A549 (cell line): ENCODE results near the gene POLR1D. TPM values are rescaled to one million over a fixed set of nuclear protein-coding genes. Genes with fewer than 3 reads are reported as not detected.

Source experiments
- ATAC-seq, 2 experiments: fragments of 200-7000 bp in 1 of 2; fragments of >200 bp in 1 of 2; cut with Nextera tagmentation in 1 of 2; cut with Tn5 transposase in 1 of 2; 3 replicates each; pipeline versions ENCODE4 v1.8.0 to v1.9.1; 2018 to 2020; ENCODE audit warnings: mild to moderate bottlenecking in 1 of 2, moderate library complexity in 1 of 2
- CTCF ChIA-PET: fragments of 300-600 bp; sonication (Branson Sonifier 250); formaldehyde crosslinking; extraction: SDS; loops from one replicate; lab custom pipeline; 2021; ENCODE audit warnings: antibody characterized with exemption, inconsistent platforms; lab: Yijun Ruan, JAX
- POLR2A ChIA-PET: fragments of 350-600 bp; formaldehyde crosslinking; extraction: SDS; loops from one replicate; lab custom pipeline; 2021; ENCODE audit warnings: antibody characterized with exemption, inconsistent platforms; lab: Yijun Ruan, JAX
- DNase-seq, 2 experiments: peaks; one replicate each; pipeline versions ENCODE4 v3.0.0 to v3.0.0-alpha.2; 2011 to 2016; ENCODE audit warnings: low read depth in 1 of 2, low spot score in 1 of 2
- FAIRE-seq: peaks from 2 replicates; lab custom pipeline; 2011; peaks lifted over from hg19 to GRCh38; lab: Jason Lieb, UNC
- H3K27ac ChIP-seq, 2 experiments: fragments of >200 bp; sonication (Bioruptor Twin); formaldehyde crosslinking; 3 replicates each; pipeline ENCODE4 v1.5.1; 2016 to 2017
- H3K4me1 ChIP-seq: fragments of >200 bp; sonication (Bioruptor Twin); formaldehyde crosslinking; 3 replicates; pipeline ENCODE4 v1.6.1; 2016
- H3K4me2 ChIP-seq: fragments of >200 bp; sonication (Bioruptor Twin); formaldehyde crosslinking; 3 replicates; pipeline ENCODE4 v1.6.1; 2016
- H3K4me3 ChIP-seq: fragments of >200 bp; sonication (Bioruptor Twin); formaldehyde crosslinking; 3 replicates; pipeline ENCODE4 v1.5.1; 2016
- H3K9me3 ChIP-seq: fragments of >200 bp; sonication (Bioruptor Twin); formaldehyde crosslinking; 3 replicates; pipeline ENCODE4 v1.6.1; 2016
- BHLHE40 ChIP-seq: IDR thresholded peaks from 2 replicates; pipeline ENCODE4 v1.6.1; 2012; ENCODE audit warnings: low read depth, low read length, inconsistent platforms
- CBX2 ChIP-seq: fragments of 200-600 bp; sonication (generic); IDR thresholded peaks from 2 replicates; pipeline ENCODE4 v1.6.1; 2016; ENCODE audit warnings: low read depth, mild to moderate bottlenecking, borderline replicate concordance
- CHD2 ChIP-seq: fragments of 150-350 bp; IDR thresholded peaks from 2 replicates; pipeline ENCODE4 v1.6.1; 2014; ENCODE audit warnings: low read length; ENCODE audit not compliant: partially characterized antibody
- FOSL2 ChIP-seq, 2 experiments: fragments of 450-650 bp in 1 of 2; fragments of >200 bp in 1 of 2; sonication (Bioruptor Twin) in 1 of 2; formaldehyde crosslinking; IDR thresholded peaks; 2 replicates each; pipeline versions ENCODE4 v1.5.0 to v1.6.1; 2016 to 2020; ENCODE audit warnings: mild to moderate bottlenecking in 1 of 2, moderate library complexity in 1 of 2
- FOXS1 ChIP-seq: fragments of 250-450 bp; sonication (Bioruptor Pico); IDR thresholded peaks from 2 replicates; pipeline ENCODE4 v1.5.0; 2020; ENCODE audit warnings: mild to moderate bottlenecking, moderate library complexity
- GATA3 ChIP-seq: IDR thresholded peaks from 2 replicates; pipeline ENCODE4 v1.6.1; 2012; ENCODE audit warnings: borderline replicate concordance
- HEYL ChIP-seq: fragments of 250-450 bp; sonication (Bioruptor Pico); IDR thresholded peaks from 2 replicates; pipeline ENCODE4 v1.8.0; 2021; ENCODE audit warnings: mild to moderate bottlenecking, moderate library complexity
- HOXB5 ChIP-seq: fragments of 250-450 bp; sonication (Bioruptor Pico); IDR thresholded peaks from 2 replicates; pipeline ENCODE4 v1.5.0; 2020; ENCODE audit warnings: mild to moderate bottlenecking, moderate library complexity
- JUN ChIP-seq, 2 experiments: fragments of >200 bp; sonication (Bioruptor Twin); formaldehyde crosslinking; IDR thresholded peaks; 2 replicates in 1 of 2; 3 replicates in 1 of 2; pipeline ENCODE4 v1.6.1; 2016 to 2017
- JUNB ChIP-seq: fragments of >200 bp; sonication (Bioruptor Twin); formaldehyde crosslinking; IDR thresholded peaks from 2 replicates; pipeline ENCODE4 v1.6.1; 2016
- MAFK ChIP-seq: fragments of 450-650 bp; IDR thresholded peaks from 2 replicates; pipeline ENCODE4 v1.6.1; 2014; ENCODE audit not compliant: partially characterized antibody
- MAZ ChIP-seq: fragments of 150-350 bp; IDR thresholded peaks from 2 replicates; pipeline ENCODE4 v1.6.1; 2014; ENCODE audit warnings: antibody characterized with exemption, low read depth, low read length, borderline replicate concordance
- MYC ChIP-seq: IDR thresholded peaks from 2 replicates; pipeline ENCODE4 v1.6.1; 2012; ENCODE audit warnings: mild to moderate bottlenecking, inconsistent platforms, low read length, improper control_type of control experiment, borderline replicate concordance
- POLR2A ChIP-seq: IDR thresholded peaks from 2 replicates; pipeline ENCODE4 v1.6.1; 2012; ENCODE audit warnings: mild to moderate bottlenecking, low read length
- RARB ChIP-seq: fragments of 250-450 bp; sonication (Bioruptor Pico); IDR thresholded peaks from 2 replicates; pipeline ENCODE4 v1.8.0; 2021; ENCODE audit warnings: mild to moderate bottlenecking, moderate library complexity
- TP53 ChIP-seq: fragments of 250-450 bp; sonication (Bioruptor Pico); IDR thresholded peaks from 2 replicates; pipeline ENCODE4 v1.5.0; 2021; ENCODE audit warnings: mild to moderate bottlenecking, moderate library complexity
- ZSCAN20 ChIP-seq: fragments of 250-450 bp; sonication (Bioruptor Pico); IDR thresholded peaks from 2 replicates; pipeline ENCODE4 v1.8.0; 2022; ENCODE audit warnings: mild to moderate bottlenecking, moderate library complexity
- WGBS: methylation state at CpG from one replicate; pipeline ENCODE4 v1.1.6; 2017; ENCODE audit errors: missing lambda C conversion rate; 5-methylcytosine and 5-hydroxymethylcytosine counted together
- polyA plus RNA-seq, 4 experiments: library from polyadenylated mRNA; depleted of rRNA in 3 of 4; stranded (reverse); fragments of >200 nt; fragmentation: RNase III in 1 of 4; extraction: RNeasy Plus Mini Kit Qiagen cat#74134 plus additional on column Dnase treatment in 1 of 4; gene quantifications; 2 replicates in 3 of 4; 3 replicates in 1 of 4; pipeline ENCODE4 v1.2.3, GENCODE V29; 2011 to 2017
- TF ChIP-seq, protein P1 (sequence below): fragments of 250-450 bp; sonication (Bioruptor Pico); IDR thresholded peaks from 2 replicates; pipeline ENCODE4 v1.5.0; 2020; ENCODE audit warnings: low read depth, mild to moderate bottlenecking, moderate library complexity
- TF ChIP-seq, protein P2 (sequence below): fragments of 150-350 bp; IDR thresholded peaks from 2 replicates; pipeline ENCODE4 v1.6.1; 2014; ENCODE audit warnings: low read depth, mild to moderate bottlenecking, low read length
- TF ChIP-seq, protein P3 (sequence below): IDR thresholded peaks from 2 replicates; pipeline ENCODE4 v1.6.1; 2012; ENCODE audit warnings: low read depth, borderline replicate concordance
- TF ChIP-seq, protein P4 (sequence below): fragments of >200 bp; sonication (Bioruptor Twin); formaldehyde crosslinking; IDR thresholded peaks from 3 replicates; pipeline ENCODE4 v1.5.1; 2016

The POLR1D gene
- polyA plus RNA-seq, 2 of the 4 experiments (the other 2 are of a cell fraction): 110 to 161 TPM

DNA sequence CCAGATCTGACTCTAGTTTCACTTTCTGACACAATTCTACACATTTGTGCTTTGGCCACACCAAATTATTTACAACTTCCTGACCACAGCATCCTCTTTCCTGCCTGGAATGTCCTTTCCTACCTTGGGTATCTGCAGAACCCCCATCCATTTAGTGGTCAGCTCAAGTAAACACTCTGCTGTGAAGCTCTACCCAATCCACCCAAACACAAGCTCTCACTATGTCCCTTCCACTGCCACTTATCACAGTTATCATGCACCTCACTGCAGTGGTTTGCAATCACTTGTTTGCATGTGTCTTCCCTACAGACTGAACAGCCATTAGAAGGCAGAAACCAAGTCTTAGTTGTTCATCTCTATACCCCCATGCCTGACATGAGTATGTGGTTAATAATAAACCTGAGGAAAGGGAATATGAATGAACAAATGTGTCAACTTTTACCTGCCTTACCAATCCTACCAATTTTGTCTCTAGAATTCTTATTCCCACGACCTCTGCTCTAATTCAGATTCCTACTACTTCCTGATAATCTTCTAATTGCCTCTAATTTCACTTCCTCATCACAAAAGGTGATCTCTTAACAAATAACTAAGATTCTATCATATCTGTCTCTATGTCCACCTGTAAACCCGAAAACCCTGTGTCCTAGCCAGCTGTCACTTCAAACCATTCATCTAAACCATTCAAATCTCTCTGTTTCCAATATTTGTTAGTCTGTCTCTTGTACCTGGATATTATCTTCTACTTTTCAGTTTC lies 26.5 kb upstream of the POLR1D start:
- ATAC-seq (no peak), FAIRE-seq (no peak), DNase-seq (no peak)
- Histone ChIP-seq H3K9me3 (no peaks in the 10 kb centered on the region), H3K4me2 (no peak overlapping the region), H3K4me1 (peaks cover 11% of the 10 kb centered on the region), H3K4me3 (no peak overlapping the region), H3K27ac (no peak overlapping the region)
- 86% methylated on average over 2 of the region's 2 CpGs for WGBS
- POLR2A ChIA-PET: no interaction called here
- TF ChIP-seq, protein P1, sequence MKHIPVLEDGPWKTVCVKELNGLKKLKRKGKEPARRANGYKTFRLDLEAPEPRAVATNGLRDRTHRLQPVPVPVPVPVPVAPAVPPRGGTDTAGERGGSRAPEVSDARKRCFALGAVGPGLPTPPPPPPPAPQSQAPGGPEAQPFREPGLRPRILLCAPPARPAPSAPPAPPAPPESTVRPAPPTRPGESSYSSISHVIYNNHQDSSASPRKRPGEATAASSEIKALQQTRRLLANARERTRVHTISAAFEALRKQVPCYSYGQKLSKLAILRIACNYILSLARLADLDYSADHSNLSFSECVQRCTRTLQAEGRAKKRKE: no peak
- TF ChIP-seq MAFK: no peak
- no peak for TF ChIP-seq CHD2
- no peak for TF ChIP-seq FOXS1
- no peak for TF ChIP-seq CBX2
- TF ChIP-seq, protein P2, sequence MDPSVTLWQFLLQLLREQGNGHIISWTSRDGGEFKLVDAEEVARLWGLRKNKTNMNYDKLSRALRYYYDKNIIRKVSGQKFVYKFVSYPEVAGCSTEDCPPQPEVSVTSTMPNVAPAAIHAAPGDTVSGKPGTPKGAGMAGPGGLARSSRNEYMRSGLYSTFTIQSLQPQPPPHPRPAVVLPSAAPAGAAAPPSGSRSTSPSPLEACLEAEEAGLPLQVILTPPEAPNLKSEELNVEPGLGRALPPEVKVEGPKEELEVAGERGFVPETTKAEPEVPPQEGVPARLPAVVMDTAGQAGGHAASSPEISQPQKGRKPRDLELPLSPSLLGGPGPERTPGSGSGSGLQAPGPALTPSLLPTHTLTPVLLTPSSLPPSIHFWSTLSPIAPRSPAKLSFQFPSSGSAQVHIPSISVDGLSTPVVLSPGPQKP: no peak
- no peak for TF ChIP-seq JUNB
- TF ChIP-seq JUN (IDR thresholded peaks at IDR 0.05): no peak
- CTCF ChIA-PET: no interaction called here

DNA sequence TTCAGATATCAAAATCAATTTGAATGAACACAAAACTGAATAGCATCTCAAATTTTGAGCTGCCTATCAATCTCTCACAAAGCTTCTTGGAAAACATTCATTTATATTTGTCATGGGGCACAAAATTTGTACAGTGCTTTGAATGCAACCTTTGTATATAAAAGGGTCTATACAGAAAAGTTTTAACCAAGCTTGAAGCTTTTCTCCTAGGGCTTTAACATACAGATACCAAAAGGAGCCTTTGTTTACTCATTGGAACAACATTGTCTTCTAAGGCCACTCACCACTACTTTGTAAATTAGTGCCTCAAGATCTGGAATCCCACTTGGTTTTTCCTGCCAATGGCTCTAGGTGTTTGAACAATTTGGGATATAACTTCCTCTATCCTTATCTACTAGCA lies 22.6 kb upstream of the POLR1D start:
- Histone ChIP-seq H3K4me1 (peaks cover 16% of the 10 kb centered on the region), H3K9me3 (no peaks in the 10 kb centered on the region)
- FAIRE-seq: no peak
- TF ChIP-seq MAZ (no peak), RARB (no peak), POLR2A (no peak), ZSCAN20 (CRISPR knock-in tag) (no peak), MYC (no peak), GATA3 (no peak), BHLHE40 (no peak), FOXS1 (no peak), TP53 (no peak), HOXB5 (CRISPR knock-in tag) (no peak), CHD2 (no peak)
- TF ChIP-seq, protein P3, sequence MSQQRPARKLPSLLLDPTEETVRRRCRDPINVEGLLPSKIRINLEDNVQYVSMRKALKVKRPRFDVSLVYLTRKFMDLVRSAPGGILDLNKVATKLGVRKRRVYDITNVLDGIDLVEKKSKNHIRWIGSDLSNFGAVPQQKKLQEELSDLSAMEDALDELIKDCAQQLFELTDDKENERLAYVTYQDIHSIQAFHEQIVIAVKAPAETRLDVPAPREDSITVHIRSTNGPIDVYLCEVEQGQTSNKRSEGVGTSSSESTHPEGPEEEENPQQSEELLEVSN: no peak
- TF ChIP-seq, protein P4, sequence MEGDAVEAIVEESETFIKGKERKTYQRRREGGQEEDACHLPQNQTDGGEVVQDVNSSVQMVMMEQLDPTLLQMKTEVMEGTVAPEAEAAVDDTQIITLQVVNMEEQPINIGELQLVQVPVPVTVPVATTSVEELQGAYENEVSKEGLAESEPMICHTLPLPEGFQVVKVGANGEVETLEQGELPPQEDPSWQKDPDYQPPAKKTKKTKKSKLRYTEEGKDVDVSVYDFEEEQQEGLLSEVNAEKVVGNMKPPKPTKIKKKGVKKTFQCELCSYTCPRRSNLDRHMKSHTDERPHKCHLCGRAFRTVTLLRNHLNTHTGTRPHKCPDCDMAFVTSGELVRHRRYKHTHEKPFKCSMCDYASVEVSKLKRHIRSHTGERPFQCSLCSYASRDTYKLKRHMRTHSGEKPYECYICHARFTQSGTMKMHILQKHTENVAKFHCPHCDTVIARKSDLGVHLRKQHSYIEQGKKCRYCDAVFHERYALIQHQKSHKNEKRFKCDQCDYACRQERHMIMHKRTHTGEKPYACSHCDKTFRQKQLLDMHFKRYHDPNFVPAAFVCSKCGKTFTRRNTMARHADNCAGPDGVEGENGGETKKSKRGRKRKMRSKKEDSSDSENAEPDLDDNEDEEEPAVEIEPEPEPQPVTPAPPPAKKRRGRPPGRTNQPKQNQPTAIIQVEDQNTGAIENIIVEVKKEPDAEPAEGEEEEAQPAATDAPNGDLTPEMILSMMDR: no peak
- TF ChIP-seq, all 56 proteins: peak for 0
- DNase-seq (no peak), ATAC-seq (no peak)
- POLR2A ChIA-PET: no interaction called here
- CTCF ChIA-PET: interaction anchor here (1.2 kb wide), 1 partner anchor 22 kb away, joined by 3 read pairs; no protein-coding TSS in a partner anchor
- Histone ChIP-seq H3K27ac (no peak overlapping the region), H3K4me3 (no peak overlapping the region), H3K4me2 (no peak overlapping the region)

DNA sequence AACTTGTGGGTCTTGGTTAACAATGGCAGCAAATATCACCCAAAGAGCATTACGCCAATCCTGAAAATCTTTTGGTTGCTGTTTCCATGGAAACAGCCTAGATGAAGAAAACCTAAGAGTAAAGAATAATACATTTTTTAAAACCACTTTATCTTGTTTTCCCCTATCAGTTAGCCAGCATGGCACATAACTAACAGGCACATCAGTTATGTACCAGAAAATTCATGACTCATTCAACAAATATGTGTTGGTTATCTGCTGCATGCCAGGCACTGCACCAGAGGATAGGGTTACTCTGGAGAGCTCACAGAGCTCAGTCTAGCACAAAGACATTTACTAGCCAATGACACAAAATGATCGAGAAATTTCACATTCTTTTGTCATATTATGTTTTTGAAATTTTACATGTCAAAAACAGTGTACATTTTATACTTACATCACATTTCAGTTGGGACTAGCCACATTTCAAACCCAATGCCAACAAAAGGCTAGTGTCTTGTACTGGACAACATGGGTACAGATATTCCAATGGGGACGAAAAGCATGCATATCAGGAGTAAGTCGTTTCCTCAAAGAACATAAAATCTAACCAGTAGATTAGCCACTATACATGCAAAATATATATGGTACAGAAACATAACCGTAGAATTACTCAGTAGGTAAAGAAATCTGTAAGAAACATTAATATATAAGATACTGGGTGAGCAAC lies 21.7 kb upstream of the POLR1D start:
- no peak for FAIRE-seq
- peak; percentile 83 to 86 for ATAC-seq
- H3K4me3 ChIP-seq: no peak overlapping the region
- peak overlapping the region; percentile 65 for H3K4me2 ChIP-seq
- CTCF ChIA-PET: interaction anchor here (1.2 kb wide), 1 partner anchor 21 kb away, joined by 3 read pairs; no protein-coding TSS in a partner anchor
- 41% methylated on average over 5 of the region's 5 CpGs for WGBS
- H3K27ac ChIP-seq: no peak overlapping the region
- POLR2A ChIA-PET: no interaction called here
- no peaks in the 10 kb centered on the region for H3K9me3 ChIP-seq
- H3K4me1 ChIP-seq: peaks cover 16% of the 10 kb centered on the region
- DNase-seq: peak in 1 of 2 experiments; percentile 36
- TF ChIP-seq HEYL (CRISPR knock-in tag): no peak
- no peak for TF ChIP-seq FOSL2 (IDR thresholded peaks at IDR 0.05)
- peak; percentile 75 for TF ChIP-seq FOSL2 (CRISPR knock-in tag; IDR thresholded peaks at IDR 0.05)
